ENCODE measurements around the gene ANKS3.

The ANKS3 gene

GRCh38 chr16:4777339-4778049 is 43.4 kb upstream of the ANKS3 start:
- Histone ChIP-seq H3K36me3 (ENCODE audit: control insufficient read depth in 2 of 2, insufficient read depth in 1 of 2, low read length in 2 of 2) (no peaks in the 10 kb centered on the region), H3K4me1 (ENCODE audit: control insufficient read depth, insufficient read depth, low read length) (peaks cover 2% of the 10 kb centered on the region; the same call in 1 of the 2 replicates), H3K9me3 (ENCODE audit: control insufficient read depth, insufficient read depth, low read depth, low read length) (no peaks in the 10 kb centered on the region), H3K4me3 (ENCODE audit: low read depth, low read length) (no peak overlapping the region), H3K27ac (ENCODE audit: extremely low read depth, low read depth, low read length) (no peak overlapping the region)
- POLR2A ChIA-PET: no interaction called here
- TF ChIP-seq ZNF274 (IDR thresholded peaks at IDR 0.05; ENCODE audit: low read length): no peak
- TF ChIP-seq ZNF274 (tag by site-specific recombination; IDR thresholded peaks at IDR 0.05; ENCODE audit: borderline replicate concordance): no peak
- no peak for TF ChIP-seq ZNF549 (tag by site-specific recombination; IDR thresholded peaks at IDR 0.05)
- no peak for TF ChIP-seq HOXD13 (CRISPR knock-in tag; IDR thresholded peaks at IDR 0.05; ENCODE audit: borderline replicate concordance)
- TF ChIP-seq ZNF843 (tag by site-specific recombination; IDR thresholded peaks at IDR 0.05): no peak
- TF ChIP-seq WT1 (tag by site-specific recombination; IDR thresholded peaks at IDR 0.05): no peak
- TF ChIP-seq ZNF121 (tag by site-specific recombination; IDR thresholded peaks at IDR 0.05): no peak
- TF ChIP-seq ZNF792 (tag by site-specific recombination; IDR thresholded peaks at IDR 0.05): no peak
- TF ChIP-seq BCL11A (tag by site-specific recombination; IDR thresholded peaks at IDR 0.05; ENCODE audit: low read depth): no peak
- no peak for TF ChIP-seq ZNF623 (tag by site-specific recombination; IDR thresholded peaks at IDR 0.05)
- TF ChIP-seq ZNF248 (tag by site-specific recombination; IDR thresholded peaks at IDR 0.05): no peak
- no peak for TF ChIP-seq ZSCAN4 (tag by site-specific recombination; IDR thresholded peaks at IDR 0.05)
- TF ChIP-seq PRDM10 (tag by site-specific recombination; IDR thresholded peaks at IDR 0.05): no peak
- no peak for TF ChIP-seq ZNF544 (tag by site-specific recombination; IDR thresholded peaks at IDR 0.05)
- TF ChIP-seq ZBTB17 (tag by site-specific recombination; IDR thresholded peaks at IDR 0.05): no peak
- TF ChIP-seq AEBP2 (tag by site-specific recombination; IDR thresholded peaks at IDR 0.05; ENCODE audit: borderline replicate concordance): no peak
- TF ChIP-seq ZNF280D (tag by site-specific recombination; IDR thresholded peaks at IDR 0.05): no peak
- no peak for TF ChIP-seq PRDM4 (tag by site-specific recombination; IDR thresholded peaks at IDR 0.05)
- TF ChIP-seq ZNF692 (tag by site-specific recombination; IDR thresholded peaks at IDR 0.05): no peak
- CTCF ChIA-PET: no interaction called here
